ENCODE data around the gene DGKB.

The DGKB gene

GRCh38 chr7:14931511-14932215, 29.1 kb upstream of the DGKB start:
- DNase-seq (ENCODE audit: extremely low spot score), result no peak
- ChIA-PET POLR2A (no interaction called here), CTCF (no interaction called here)
- no peak for TF ChIP-seq ZNF384 (IDR thresholded peaks at IDR 0.05)
- no peak for TF ChIP-seq SUZ12 (IDR thresholded peaks at IDR 0.05)
- TF ChIP-seq PKNOX1 (IDR thresholded peaks at IDR 0.05), result no peak
- no peak for TF ChIP-seq HDGF (IDR thresholded peaks at IDR 0.05; ENCODE audit: borderline replicate concordance)
- no peak for TF ChIP-seq CTBP1 (IDR thresholded peaks at IDR 0.05; ENCODE audit: borderline replicate concordance)
- TF ChIP-seq FOXA1 (IDR thresholded peaks at IDR 0.05), result no peak
- TF ChIP-seq ELF4 (IDR thresholded peaks at IDR 0.05), result no peak
- TF ChIP-seq SP1 (IDR thresholded peaks at IDR 0.05), result no peak
- no peak for TF ChIP-seq BHLHE40 (IDR thresholded peaks at IDR 0.05; ENCODE audit: borderline replicate concordance)
- no peak for TF ChIP-seq LEF1 (IDR thresholded peaks at IDR 0.05; ENCODE audit: borderline replicate concordance)
- no peak for TF ChIP-seq ARNT (IDR thresholded peaks at IDR 0.05)
- no peak for TF ChIP-seq TARDBP (IDR thresholded peaks at IDR 0.05)
- TF ChIP-seq L3MBTL2 (conservative IDR thresholded peaks at IDR 0.05), result no peak
- no peak for TF ChIP-seq FOXM1 (IDR thresholded peaks at IDR 0.05; ENCODE audit: borderline replicate concordance)
- TF ChIP-seq FOXK2 (IDR thresholded peaks at IDR 0.05), result no peak
- TF ChIP-seq NFRKB (IDR thresholded peaks at IDR 0.05), result no peak

- CTCF ChIA-PET, result no interaction called here
- DNase-seq (ENCODE audit: extremely low spot score), result no peak
- no peak for TF ChIP-seq L3MBTL2 (conservative IDR thresholded peaks at IDR 0.05)
- TF ChIP-seq CTBP1 (IDR thresholded peaks at IDR 0.05; ENCODE audit: borderline replicate concordance), result no peak
- TF ChIP-seq PKNOX1 (IDR thresholded peaks at IDR 0.05), result no peak
- no peak for TF ChIP-seq ARNT (IDR thresholded peaks at IDR 0.05)
- TF ChIP-seq SUZ12 (IDR thresholded peaks at IDR 0.05), result no peak
- TF ChIP-seq BHLHE40 (IDR thresholded peaks at IDR 0.05; ENCODE audit: borderline replicate concordance), result no peak
- no peak for TF ChIP-seq FOXM1 (IDR thresholded peaks at IDR 0.05; ENCODE audit: borderline replicate concordance)
- TF ChIP-seq FOXK2 (IDR thresholded peaks at IDR 0.05), result no peak
- TF ChIP-seq SP1 (IDR thresholded peaks at IDR 0.05), result no peak
- TF ChIP-seq HDGF (IDR thresholded peaks at IDR 0.05; ENCODE audit: borderline replicate concordance), result no peak
- POLR2A ChIA-PET, result no interaction called here
These were observed 21.8 kb upstream of the DGKB start for GRCh38 chr7:14924398-14924797.

- DNase-seq (ENCODE audit: extremely low spot score), result no peak
- TF ChIP-seq ZNF384 (IDR thresholded peaks at IDR 0.05) (no peak), LEF1 (IDR thresholded peaks at IDR 0.05; ENCODE audit: borderline replicate concordance) (no peak)
- CTCF ChIA-PET, result no interaction called here
These were observed 8.5 kb upstream of the DGKB start for GRCh38 chr7:14911077-14911476.

GRCh38 chr7:14908697-14909096, 6.1 kb upstream of the DGKB start:
- POLR2A ChIA-PET, result no interaction called here
- DNase-seq (ENCODE audit: extremely low spot score), result no peak
- CTCF ChIA-PET, result no interaction called here
- TF ChIP-seq CTBP1 (IDR thresholded peaks at IDR 0.05; ENCODE audit: borderline replicate concordance) (no peak), L3MBTL2 (conservative IDR thresholded peaks at IDR 0.05) (no peak), BHLHE40 (IDR thresholded peaks at IDR 0.05; ENCODE audit: borderline replicate concordance) (no peak), FOXK2 (IDR thresholded peaks at IDR 0.05) (no peak), TARDBP (IDR thresholded peaks at IDR 0.05) (no peak)

More at GRCh38 chr7:14911077-14911476, 8.5 kb upstream of the DGKB start:
- POLR2A ChIA-PET, result no interaction called here

- DNase-seq (ENCODE audit: extremely low spot score), result no peak
- ChIA-PET CTCF (no interaction called here), POLR2A (no interaction called here)
- no peak for TF ChIP-seq TARDBP (IDR thresholded peaks at IDR 0.05)
- no peak for TF ChIP-seq CTBP1 (IDR thresholded peaks at IDR 0.05; ENCODE audit: borderline replicate concordance)
- TF ChIP-seq HDGF (IDR thresholded peaks at IDR 0.05; ENCODE audit: borderline replicate concordance), result no peak
- no peak for TF ChIP-seq FOXM1 (IDR thresholded peaks at IDR 0.05; ENCODE audit: borderline replicate concordance)
- TF ChIP-seq LEF1 (IDR thresholded peaks at IDR 0.05; ENCODE audit: borderline replicate concordance), result no peak
- no peak for TF ChIP-seq FOXA1 (IDR thresholded peaks at IDR 0.05)
- TF ChIP-seq ELF4 (IDR thresholded peaks at IDR 0.05), result no peak
- no peak for TF ChIP-seq ARNT (IDR thresholded peaks at IDR 0.05)
- TF ChIP-seq NFRKB (IDR thresholded peaks at IDR 0.05), result no peak
- TF ChIP-seq SUZ12 (IDR thresholded peaks at IDR 0.05), result no peak
- TF ChIP-seq PKNOX1 (IDR thresholded peaks at IDR 0.05), result no peak
- no peak for TF ChIP-seq BHLHE40 (IDR thresholded peaks at IDR 0.05; ENCODE audit: borderline replicate concordance)
- TF ChIP-seq FOXK2 (IDR thresholded peaks at IDR 0.05), result no peak
These were observed 3.2 kb upstream of the DGKB start for GRCh38 chr7:14905764-14906163.

GRCh38 chr7:14900051-14900450, 2.5 kb downstream of the DGKB start:
- TF ChIP-seq FOXK2 (IDR thresholded peaks at IDR 0.05) (no peak), HDGF (IDR thresholded peaks at IDR 0.05; ENCODE audit: borderline replicate concordance) (no peak), PKNOX1 (IDR thresholded peaks at IDR 0.05) (no peak), SP1 (IDR thresholded peaks at IDR 0.05) (no peak), TARDBP (IDR thresholded peaks at IDR 0.05) (no peak), CTBP1 (IDR thresholded peaks at IDR 0.05; ENCODE audit: borderline replicate concordance) (no peak), FOXM1 (IDR thresholded peaks at IDR 0.05; ENCODE audit: borderline replicate concordance) (no peak), FOXA1 (IDR thresholded peaks at IDR 0.05) (no peak), ARNT (IDR thresholded peaks at IDR 0.05) (no peak), NFRKB (IDR thresholded peaks at IDR 0.05) (no peak), L3MBTL2 (conservative IDR thresholded peaks at IDR 0.05) (no peak), ELF4 (IDR thresholded peaks at IDR 0.05) (no peak), BHLHE40 (IDR thresholded peaks at IDR 0.05; ENCODE audit: borderline replicate concordance) (no peak), SUZ12 (IDR thresholded peaks at IDR 0.05) (no peak), LEF1 (IDR thresholded peaks at IDR 0.05; ENCODE audit: borderline replicate concordance) (no peak), ZNF384 (IDR thresholded peaks at IDR 0.05) (no peak)
- CTCF ChIA-PET, result no interaction called here
- POLR2A ChIA-PET, result no interaction called here
- DNase-seq (ENCODE audit: extremely low spot score), result no peak

Data from HEK293T (cell line).